CD4-positive, alpha-beta memory T cell (primary cell): Measurements from ENCODE around the gene MAGI2. TPM values are rescaled to one million over a fixed set of nuclear protein-coding genes. Genes with fewer than 3 reads are reported as not detected.

Source experiments
- CTCF ChIA-PET: fragments of 350-600 bp; sonication (Branson Sonifier 250); formaldehyde crosslinking; loops from one replicate; lab custom pipeline; 2021; ENCODE audit warnings: inconsistent platforms; ENCODE audit not compliant: partially characterized antibody; lab: Charles Lee
- POLR2A ChIA-PET: fragments of 350-600 bp; sonication (Branson Sonifier 250); formaldehyde crosslinking; loops from one replicate; lab custom pipeline; 2021; ENCODE audit not compliant: partially characterized antibody; lab: Charles Lee
- DNase-seq, 5 donors: peaks; one replicate each; pipeline versions ENCODE4 v3.0.0 to v3.0.0-alpha.2; 2020 to 2022; ENCODE audit warnings: mixed read lengths in 1 of 5
- H3K27ac ChIP-seq: one replicate; pipeline ENCODE4 v1.7.0; 2013; ENCODE audit warnings: low read depth, low read length
- H3K27me3 ChIP-seq: 2 replicates; pipeline ENCODE4 v1.7.0; 2013; ENCODE audit warnings: mild to moderate bottlenecking, low read length, moderate library complexity; ENCODE audit not compliant: insufficient read depth
- H3K36me3 ChIP-seq: 2 replicates; pipeline ENCODE4 v1.7.0; 2013; ENCODE audit warnings: mild to moderate bottlenecking, low read length, moderate library complexity; ENCODE audit not compliant: insufficient read depth
- H3K4me1 ChIP-seq: 2 replicates; pipeline ENCODE4 v1.7.0; 2013; ENCODE audit warnings: mild to moderate bottlenecking, low read length, moderate library complexity; ENCODE audit not compliant: insufficient read depth
- H3K4me3 ChIP-seq, 2 donors: one replicate each; pipeline ENCODE4 v1.7.0; 2013; ENCODE audit warnings: low read length in 2 of 2, mild to moderate bottlenecking in 1 of 2
- H3K9me3 ChIP-seq, 2 donors: one replicate each; pipeline ENCODE4 v1.7.0; 2013; ENCODE audit warnings: low read length in 2 of 2, control low read depth in 1 of 2; ENCODE audit not compliant: control insufficient read depth in 1 of 2
- H3K27ac Mint-ChIP-seq, 7 donors: one replicate each; pipeline ENCODE4 v1.8.0; 2020 to 2021; ENCODE audit warnings: mixed read lengths in 7 of 7, mild to moderate bottlenecking in 6 of 7, inconsistent platforms in 3 of 7, moderate library complexity in 3 of 7
- H3K27me3 Mint-ChIP-seq, 2 donors: one replicate each; pipeline ENCODE4 v1.8.0; 2020 to 2021; ENCODE audit warnings: mixed read lengths in 2 of 2
- H3K36me3 Mint-ChIP-seq, 2 donors: one replicate each; pipeline ENCODE4 v1.8.0; 2020 to 2021; ENCODE audit warnings: mixed read lengths in 2 of 2, inconsistent platforms in 1 of 2, mild to moderate bottlenecking in 1 of 2
- H3K4me1 Mint-ChIP-seq, 4 donors: one replicate each; pipeline ENCODE4 v1.8.0; 2020 to 2021; ENCODE audit warnings: mixed read lengths in 4 of 4, mild to moderate bottlenecking in 1 of 4
- H3K4me3 Mint-ChIP-seq, 8 donors: one replicate each; pipeline ENCODE4 v1.8.0; 2020 to 2021; ENCODE audit warnings: mixed read lengths in 8 of 8, mild to moderate bottlenecking in 7 of 8, moderate library complexity in 6 of 8, inconsistent platforms in 3 of 8
- H3K9me3 Mint-ChIP-seq, 8 donors: one replicate each; pipeline ENCODE4 v1.8.0; 2020 to 2021; ENCODE audit warnings: mixed read lengths in 8 of 8, mild to moderate bottlenecking in 5 of 8, inconsistent platforms in 3 of 8, moderate library complexity in 1 of 8
- intact Hi-C: fragments of 100-400 bp; cut with micrococcal nuclease; formaldehyde crosslinking; loops from one replicate; pipeline ENCODE4 v1.15.1; 2023
- polyA plus RNA-seq, 2 donors: library from polyadenylated mRNA; unstranded; fragments of 300-500 nt; fragmentation: Illumina TruSeq; gene quantifications; one replicate each; pipeline ENCODE4 v1.2.3, GENCODE V29; 2021
- total RNA-seq, 2 experiments: library from RNA; stranded (reverse); gene quantifications; one replicate each; pipeline ENCODE4 v1.2.3, GENCODE V29; 2021

The MAGI2 gene
- total and polyA plus RNA-seq, 4 experiments from 2014 or later, result 0.23 to 0.25 TPM; not detected in 2

GRCh38 chr7:78736548-78736947 is 716.9 kb downstream of the MAGI2 start:
- Mint-ChIP-seq H3K4me1 (no peaks in the 10 kb centered on the region), H3K27ac (no peak overlapping the region), H3K36me3 (no peaks in the 10 kb centered on the region), H3K9me3 (peaks cover 0 to 8% (median under 1%) of the 10 kb centered on the region in 8 donors), H3K4me3 (no peak overlapping the region), H3K27me3 (no peaks in the 10 kb centered on the region)
- no peak overlapping the region for H3K27ac ChIP-seq
- no peak for DNase-seq
- intact Hi-C loops, result no loop called here
- ChIA-PET CTCF (no interaction called here), POLR2A (no interaction called here)
- H3K9me3 ChIP-seq, result no peaks in the 10 kb centered on the region
- H3K4me1 ChIP-seq, result no peaks in the 10 kb centered on the region
- no peak overlapping the region for H3K4me3 ChIP-seq
- no peaks in the 10 kb centered on the region for H3K36me3 ChIP-seq
- no peaks in the 10 kb centered on the region for H3K27me3 ChIP-seq

GRCh38 chr7:78734626-78735025 is 718.8 kb downstream of the MAGI2 start:
- Mint-ChIP-seq H3K4me1 (no peaks in the 10 kb centered on the region), H3K27ac (no peak overlapping the region), H3K4me3 (no peak overlapping the region), H3K36me3 (no peaks in the 10 kb centered on the region), H3K27me3 (no peaks in the 10 kb centered on the region), H3K9me3 (peaks cover 0 to 8% (median under 1%) of the 10 kb centered on the region in 8 donors)
- no peaks in the 10 kb centered on the region for H3K4me1 ChIP-seq
- H3K9me3 ChIP-seq, result no peaks in the 10 kb centered on the region
- no peaks in the 10 kb centered on the region for H3K27me3 ChIP-seq
- intact Hi-C loops, result no loop called here
- POLR2A ChIA-PET, result no interaction called here
- H3K36me3 ChIP-seq, result no peaks in the 10 kb centered on the region
- H3K4me3 ChIP-seq, result no peak overlapping the region
- CTCF ChIA-PET, result no interaction called here
- no peak for DNase-seq
- H3K27ac ChIP-seq, result no peak overlapping the region

GRCh38 chr7:78720066-78720465 is 733.4 kb downstream of the MAGI2 start:
- Mint-ChIP-seq H3K4me1 (no peaks in the 10 kb centered on the region), H3K27me3 (no peaks in the 10 kb centered on the region), H3K36me3 (no peaks in the 10 kb centered on the region), H3K4me3 (no peak overlapping the region), H3K9me3 (peaks cover 0 to 7% (median 0%) of the 10 kb centered on the region in 8 donors), H3K27ac (no peak overlapping the region)
- Histone ChIP-seq H3K36me3 (no peaks in the 10 kb centered on the region), H3K9me3 (no peaks in the 10 kb centered on the region), H3K27me3 (no peaks in the 10 kb centered on the region), H3K27ac (no peak overlapping the region), H3K4me1 (no peaks in the 10 kb centered on the region), H3K4me3 (no peak overlapping the region)
- ChIA-PET CTCF (no interaction called here), POLR2A (no interaction called here)
- intact Hi-C loops, result no loop called here
- no peak for DNase-seq

GRCh38 chr7:78718212-78718611 is 735.3 kb downstream of the MAGI2 start:
- Histone ChIP-seq H3K4me1 (no peaks in the 10 kb centered on the region), H3K27ac (no peak overlapping the region), H3K4me3 (no peak overlapping the region), H3K36me3 (no peaks in the 10 kb centered on the region), H3K27me3 (no peaks in the 10 kb centered on the region), H3K9me3 (no peaks in the 10 kb centered on the region)
- Mint-ChIP-seq H3K4me1 (no peaks in the 10 kb centered on the region), H3K27me3 (no peaks in the 10 kb centered on the region), H3K36me3 (no peaks in the 10 kb centered on the region), H3K9me3 (peaks cover 0 to 3% (median under 1%) of the 10 kb centered on the region in 8 donors), H3K4me3 (no peak overlapping the region), H3K27ac (no peak overlapping the region)
- DNase-seq, result no peak
- intact Hi-C loops, result no loop called here
- CTCF ChIA-PET, result no interaction called here
- POLR2A ChIA-PET, result no interaction called here

- DNase-seq, result no peak
- no peaks in the 10 kb centered on the region for H3K36me3 ChIP-seq
- Mint-ChIP-seq H3K27ac (no peak overlapping the region), H3K9me3 (peaks cover 0 to 3% (median 0%) of the 10 kb centered on the region in 8 donors), H3K27me3 (no peaks in the 10 kb centered on the region), H3K4me3 (peak overlapping the region in 1 of 8 donors; percentile 1), H3K4me1 (no peaks in the 10 kb centered on the region), H3K36me3 (no peaks in the 10 kb centered on the region)
- H3K27ac ChIP-seq, result no peak overlapping the region
- intact Hi-C loops, result no loop called here
- CTCF ChIA-PET, result no interaction called here
- H3K27me3 ChIP-seq, result no peaks in the 10 kb centered on the region
- no peaks in the 10 kb centered on the region for H3K9me3 ChIP-seq
- POLR2A ChIA-PET, result no interaction called here
- no peaks in the 10 kb centered on the region for H3K4me1 ChIP-seq
- no peak overlapping the region for H3K4me3 ChIP-seq
These were observed 736.6 kb downstream of the MAGI2 start for GRCh38 chr7:78716876-78717275.

GRCh38 chr7:78714356-78714755 is 739.1 kb downstream of the MAGI2 start:
- Mint-ChIP-seq H3K4me3 (no peak overlapping the region), H3K27ac (no peak overlapping the region), H3K4me1 (no peaks in the 10 kb centered on the region), H3K9me3 (peaks cover 0 to 4% (median 0%) of the 10 kb centered on the region in 8 donors), H3K27me3 (no peaks in the 10 kb centered on the region), H3K36me3 (no peaks in the 10 kb centered on the region)
- intact Hi-C loops, result no loop called here
- no peaks in the 10 kb centered on the region for H3K9me3 ChIP-seq
- no peak overlapping the region for H3K27ac ChIP-seq
- H3K4me1 ChIP-seq, result no peaks in the 10 kb centered on the region
- no peak for DNase-seq
- POLR2A ChIA-PET, result no interaction called here
- no peaks in the 10 kb centered on the region for H3K27me3 ChIP-seq
- CTCF ChIA-PET, result no interaction called here
- H3K4me3 ChIP-seq, result no peak overlapping the region
- H3K36me3 ChIP-seq, result no peaks in the 10 kb centered on the region

GRCh38 chr7:78712111-78712510 is 741.4 kb downstream of the MAGI2 start:
- Histone ChIP-seq H3K4me3 (no peak overlapping the region), H3K27me3 (no peaks in the 10 kb centered on the region), H3K9me3 (no peaks in the 10 kb centered on the region), H3K36me3 (no peaks in the 10 kb centered on the region), H3K27ac (no peak overlapping the region), H3K4me1 (no peaks in the 10 kb centered on the region)
- Mint-ChIP-seq H3K36me3 (no peaks in the 10 kb centered on the region), H3K27ac (no peak overlapping the region), H3K27me3 (no peaks in the 10 kb centered on the region), H3K4me1 (no peaks in the 10 kb centered on the region), H3K4me3 (no peak overlapping the region), H3K9me3 (peaks cover 0 to 5% (median 1%) of the 10 kb centered on the region in 8 donors)
- intact Hi-C loops, result no loop called here
- DNase-seq, result no peak
- POLR2A ChIA-PET, result no interaction called here
- CTCF ChIA-PET, result no interaction called here

- H3K4me1 Mint-ChIP-seq, result no peaks in the 10 kb centered on the region
- CTCF ChIA-PET, result no interaction called here
- POLR2A ChIA-PET, result no interaction called here
These were observed 743.8 kb downstream of the MAGI2 start for GRCh38 chr7:78709658-78710057.

More at GRCh38 chr7:78709658-78710057, 743.8 kb downstream of the MAGI2 start:
- intact Hi-C loops, result no loop called here
- H3K4me1 ChIP-seq, result no peaks in the 10 kb centered on the region
- Mint-ChIP-seq H3K4me3 (no peak overlapping the region), H3K27me3 (no peaks in the 10 kb centered on the region), H3K27ac (no peak overlapping the region), H3K9me3 (peaks cover 0 to 6% (median 3%) of the 10 kb centered on the region in 8 donors), H3K36me3 (no peaks in the 10 kb centered on the region)
- H3K36me3 ChIP-seq, result no peaks in the 10 kb centered on the region
- H3K9me3 ChIP-seq, result no peaks in the 10 kb centered on the region
- no peaks in the 10 kb centered on the region for H3K27me3 ChIP-seq
- H3K27ac ChIP-seq, result no peak overlapping the region
- H3K4me3 ChIP-seq, result no peak overlapping the region
- DNase-seq, result no peak
